HEK293 (cell line): ENCODE measurements around the gene ZNF521.
A peak's percentile ranks its signal among the peaks of the same experiment; 100 is the strongest.

ENCODE experiments used
- GFI1B ChIP-seq: fragments of 450-650 bp; formaldehyde crosslinking; IDR thresholded peaks from 2 replicates; pipeline ENCODE4 v1.5.1; 2016; ENCODE audit warnings: missing biosample characterization, missing genetic modification characterization
- HOXA7 ChIP-seq: sonication (generic); formaldehyde crosslinking; IDR thresholded peaks from 2 replicates; pipeline ENCODE4 v1.8.1; 2022; ENCODE audit warnings: missing genetic modification reagents, borderline replicate concordance
- IKZF3 ChIP-seq: fragments of 450-650 bp; IDR thresholded peaks from 2 replicates; pipeline ENCODE4 v1.5.0; 2018; ENCODE audit warnings: missing biosample characterization, mild to moderate bottlenecking, missing genetic modification characterization, moderate library complexity
- KLF16 ChIP-seq: fragments of 450-650 bp; formaldehyde crosslinking; IDR thresholded peaks from 2 replicates; pipeline ENCODE4 v1.5.1; 2017; ENCODE audit warnings: missing biosample characterization, missing genetic modification characterization
- OVOL3 ChIP-seq: fragments of 450-650 bp; formaldehyde crosslinking; IDR thresholded peaks from 2 replicates; pipeline ENCODE4 v1.5.1; 2016; ENCODE audit warnings: missing biosample characterization, missing genetic modification characterization
- RBAK ChIP-seq: fragments of 450-650 bp; formaldehyde crosslinking; IDR thresholded peaks from 2 replicates; pipeline ENCODE4 v1.5.1; 2016; ENCODE audit warnings: missing biosample characterization, missing genetic modification characterization
- SETDB1 ChIP-seq: IDR thresholded peaks from one replicate; pipeline ENCODE4 v1.6.1; 2017; ENCODE audit warnings: mild to moderate bottlenecking, low read length, moderate library complexity, mixed read lengths; ENCODE audit not compliant: insufficient read length
- ZBTB20 ChIP-seq: fragments of 450-650 bp; formaldehyde crosslinking; IDR thresholded peaks from 2 replicates; pipeline ENCODE4 v1.5.1; 2016; ENCODE audit warnings: missing biosample characterization, missing genetic modification characterization
- ZNF311 ChIP-seq: fragments of 450-650 bp; formaldehyde crosslinking; IDR thresholded peaks from 2 replicates; pipeline ENCODE4 v1.5.1; 2017; ENCODE audit warnings: missing biosample characterization, missing genetic modification characterization, borderline replicate concordance
- ZNF324 ChIP-seq: fragments of 450-650 bp; formaldehyde crosslinking; IDR thresholded peaks from 2 replicates; pipeline ENCODE4 v1.5.1; 2016; ENCODE audit warnings: missing biosample characterization, missing genetic modification characterization
- ZNF335 ChIP-seq: fragments of 450-650 bp; formaldehyde crosslinking; conservative IDR thresholded peaks from 2 replicates; pipeline ENCODE4 v1.5.1; 2016; ENCODE audit warnings: missing biosample characterization, missing genetic modification characterization
- ZNF501 ChIP-seq: fragments of 450-650 bp; formaldehyde crosslinking; IDR thresholded peaks from 2 replicates; pipeline ENCODE4 v1.5.1; 2016; ENCODE audit warnings: missing biosample characterization, missing genetic modification characterization
- ZNF561 ChIP-seq: fragments of 450-650 bp; IDR thresholded peaks from 2 replicates; pipeline ENCODE4 v1.5.1; 2018; ENCODE audit warnings: missing biosample characterization, missing genetic modification characterization, borderline replicate concordance
- ZNF600 ChIP-seq: fragments of 450-650 bp; formaldehyde crosslinking; IDR thresholded peaks from 2 replicates; pipeline ENCODE4 v1.5.1; 2016; ENCODE audit warnings: missing biosample characterization, missing genetic modification characterization
- ZNF660 ChIP-seq: fragments of 450-650 bp; IDR thresholded peaks from 2 replicates; pipeline ENCODE4 v1.5.1; 2018; ENCODE audit warnings: missing biosample characterization, mild to moderate bottlenecking, missing genetic modification characterization
- ZNF701 ChIP-seq: fragments of 450-650 bp; formaldehyde crosslinking; IDR thresholded peaks from 2 replicates; pipeline ENCODE4 v1.5.1; 2016; ENCODE audit warnings: missing biosample characterization, missing genetic modification characterization
- ZNF843 ChIP-seq: fragments of 450-650 bp; formaldehyde crosslinking; IDR thresholded peaks from 2 replicates; pipeline ENCODE4 v1.5.1; 2016; ENCODE audit warnings: missing biosample characterization, missing genetic modification characterization
- ZSCAN30 ChIP-seq: fragments of 450-650 bp; IDR thresholded peaks from 2 replicates; pipeline ENCODE4 v1.5.1; 2018; ENCODE audit warnings: missing biosample characterization, mild to moderate bottlenecking, missing genetic modification characterization, moderate library complexity
- ZXDB ChIP-seq: fragments of 450-650 bp; formaldehyde crosslinking; IDR thresholded peaks from 2 replicates; pipeline ENCODE4 v1.5.1; 2016; ENCODE audit warnings: missing biosample characterization, missing genetic modification characterization
- TF ChIP-seq, protein P1 (sequence below): fragments of 450-650 bp; formaldehyde crosslinking; IDR thresholded peaks from 2 replicates; pipeline ENCODE4 v1.5.1; 2017; ENCODE audit warnings: missing biosample characterization, missing genetic modification characterization
- TF ChIP-seq, protein P2 (sequence below): fragments of 450-650 bp; formaldehyde crosslinking; IDR thresholded peaks from 2 replicates; pipeline ENCODE4 v1.5.1; 2016; ENCODE audit warnings: missing biosample characterization, missing genetic modification characterization
- TF ChIP-seq, protein P3 (sequence below): fragments of 450-650 bp; IDR thresholded peaks from 2 replicates; pipeline ENCODE4 v1.5.1; 2018; ENCODE audit warnings: missing biosample characterization, missing genetic modification characterization
- TF ChIP-seq, protein P4 (sequence below): fragments of 450-650 bp; formaldehyde crosslinking; IDR thresholded peaks from 2 replicates; pipeline ENCODE4 v1.5.1; 2016; ENCODE audit warnings: missing biosample characterization, missing genetic modification characterization
- TF ChIP-seq, protein P5 (sequence below): fragments of 450-650 bp; IDR thresholded peaks from 2 replicates; pipeline ENCODE4 v1.5.1; 2018; ENCODE audit warnings: missing biosample characterization, mild to moderate bottlenecking, missing genetic modification characterization
- TF ChIP-seq, protein P6 (sequence below): fragments of 450-650 bp; formaldehyde crosslinking; IDR thresholded peaks from 2 replicates; pipeline ENCODE4 v1.5.1; 2016; ENCODE audit warnings: missing biosample characterization, missing genetic modification characterization

The ZNF521 gene

DNA sequence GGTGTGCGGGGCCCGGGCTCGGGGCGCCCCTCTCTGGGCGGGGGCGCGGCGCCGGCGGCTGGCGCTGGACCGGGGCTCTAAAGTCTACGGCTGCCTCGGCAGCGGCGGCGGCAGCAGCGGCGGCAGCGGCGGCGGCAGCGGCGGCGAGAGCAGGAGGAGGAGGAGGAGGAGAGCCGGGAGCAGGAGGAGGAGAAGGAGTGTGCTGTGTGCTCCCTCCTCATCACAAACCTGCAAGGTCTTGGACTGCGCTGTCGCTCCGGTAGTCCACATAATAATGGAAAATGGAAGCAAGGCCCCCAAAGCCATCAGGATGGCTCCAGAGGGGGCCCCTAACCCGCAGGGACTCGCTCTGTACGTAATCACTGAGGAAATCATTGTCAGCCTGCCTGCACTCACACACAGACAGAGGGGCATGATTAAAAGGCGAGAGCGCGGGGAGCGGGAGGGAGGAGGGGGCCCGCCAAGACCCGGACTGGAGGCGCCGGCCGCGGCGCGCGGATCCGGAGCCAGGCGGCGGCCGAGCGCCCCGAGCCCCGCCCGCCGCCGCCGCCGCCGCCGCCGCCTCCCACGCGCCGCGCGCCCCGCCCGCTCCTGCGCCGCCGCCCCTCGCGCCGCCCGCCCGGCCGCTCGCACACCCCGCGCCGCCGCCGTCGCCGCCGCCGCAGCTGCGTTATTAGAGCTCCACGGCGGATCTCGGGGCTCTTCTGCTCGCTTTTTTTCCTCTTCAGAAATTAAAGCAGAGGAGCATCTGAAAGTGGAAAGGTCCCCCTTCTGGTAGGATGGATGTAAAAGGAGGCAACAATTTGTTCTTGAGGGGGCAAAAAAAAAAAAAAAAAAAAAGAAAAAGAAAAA, at the start of gene ZNF521 (continued):
- TF ChIP-seq, protein P1, sequence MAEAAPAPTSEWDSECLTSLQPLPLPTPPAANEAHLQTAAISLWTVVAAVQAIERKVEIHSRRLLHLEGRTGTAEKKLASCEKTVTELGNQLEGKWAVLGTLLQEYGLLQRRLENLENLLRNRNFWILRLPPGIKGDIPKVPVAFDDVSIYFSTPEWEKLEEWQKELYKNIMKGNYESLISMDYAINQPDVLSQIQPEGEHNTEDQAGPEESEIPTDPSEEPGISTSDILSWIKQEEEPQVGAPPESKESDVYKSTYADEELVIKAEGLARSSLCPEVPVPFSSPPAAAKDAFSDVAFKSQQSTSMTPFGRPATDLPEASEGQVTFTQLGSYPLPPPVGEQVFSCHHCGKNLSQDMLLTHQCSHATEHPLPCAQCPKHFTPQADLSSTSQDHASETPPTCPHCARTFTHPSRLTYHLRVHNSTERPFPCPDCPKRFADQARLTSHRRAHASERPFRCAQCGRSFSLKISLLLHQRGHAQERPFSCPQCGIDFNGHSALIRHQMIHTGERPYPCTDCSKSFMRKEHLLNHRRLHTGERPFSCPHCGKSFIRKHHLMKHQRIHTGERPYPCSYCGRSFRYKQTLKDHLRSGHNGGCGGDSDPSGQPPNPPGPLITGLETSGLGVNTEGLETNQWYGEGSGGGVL, result peak; percentile 68; the same call in 1 of the 2 replicates
- TF ChIP-seq IKZF3 (tag by site-specific recombination) (peak; percentile 87; the same call in 1 of the 2 replicates), KLF16 (tag by site-specific recombination) (0 out of 2 replicates have a peak, but pooled peaks have one; percentile 25), RBAK (tag by site-specific recombination) (no peak), ZNF660 (tag by site-specific recombination) (peak; percentile 66; the same call in 1 of the 2 replicates), ZNF501 (0 out of 2 replicates have a peak, but pooled peaks have one; percentile 37), HOXA7 (CRISPR knock-in tag) (no peak), SETDB1 (no peak), ZNF324 (tag by site-specific recombination) (0 out of 2 replicates have a peak, but pooled peaks have one; percentile 30), ZNF600 (peak; percentile 75), ZNF843 (peak; percentile 56; the same call in 1 of the 2 replicates), ZSCAN30 (tag by site-specific recombination) (peak; percentile 83), ZXDB (tag by site-specific recombination) (peak; percentile 82; the same call in 1 of the 2 replicates), OVOL3 (tag by site-specific recombination) (no peak), GFI1B (tag by site-specific recombination) (0 out of 2 replicates have a peak, but pooled peaks have one; percentile 17), ZNF335 (tag by site-specific recombination) (peak; percentile 91), ZNF561 (no peak), ZNF311 (no peak), ZBTB20 (peak; percentile 92), ZNF701 (tag by site-specific recombination) (no peak)
- TF ChIP-seq, protein P2, sequence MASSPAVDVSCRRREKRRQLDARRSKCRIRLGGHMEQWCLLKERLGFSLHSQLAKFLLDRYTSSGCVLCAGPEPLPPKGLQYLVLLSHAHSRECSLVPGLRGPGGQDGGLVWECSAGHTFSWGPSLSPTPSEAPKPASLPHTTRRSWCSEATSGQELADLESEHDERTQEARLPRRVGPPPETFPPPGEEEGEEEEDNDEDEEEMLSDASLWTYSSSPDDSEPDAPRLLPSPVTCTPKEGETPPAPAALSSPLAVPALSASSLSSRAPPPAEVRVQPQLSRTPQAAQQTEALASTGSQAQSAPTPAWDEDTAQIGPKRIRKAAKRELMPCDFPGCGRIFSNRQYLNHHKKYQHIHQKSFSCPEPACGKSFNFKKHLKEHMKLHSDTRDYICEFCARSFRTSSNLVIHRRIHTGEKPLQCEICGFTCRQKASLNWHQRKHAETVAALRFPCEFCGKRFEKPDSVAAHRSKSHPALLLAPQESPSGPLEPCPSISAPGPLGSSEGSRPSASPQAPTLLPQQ (tag by site-specific recombination), result peak; percentile 76
- TF ChIP-seq, protein P3, sequence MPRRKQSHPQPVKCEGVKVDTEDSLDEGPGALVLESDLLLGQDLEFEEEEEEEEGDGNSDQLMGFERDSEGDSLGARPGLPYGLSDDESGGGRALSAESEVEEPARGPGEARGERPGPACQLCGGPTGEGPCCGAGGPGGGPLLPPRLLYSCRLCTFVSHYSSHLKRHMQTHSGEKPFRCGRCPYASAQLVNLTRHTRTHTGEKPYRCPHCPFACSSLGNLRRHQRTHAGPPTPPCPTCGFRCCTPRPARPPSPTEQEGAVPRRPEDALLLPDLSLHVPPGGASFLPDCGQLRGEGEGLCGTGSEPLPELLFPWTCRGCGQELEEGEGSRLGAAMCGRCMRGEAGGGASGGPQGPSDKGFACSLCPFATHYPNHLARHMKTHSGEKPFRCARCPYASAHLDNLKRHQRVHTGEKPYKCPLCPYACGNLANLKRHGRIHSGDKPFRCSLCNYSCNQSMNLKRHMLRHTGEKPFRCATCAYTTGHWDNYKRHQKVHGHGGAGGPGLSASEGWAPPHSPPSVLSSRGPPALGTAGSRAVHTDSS, result peak; percentile 88
- TF ChIP-seq, protein P4, sequence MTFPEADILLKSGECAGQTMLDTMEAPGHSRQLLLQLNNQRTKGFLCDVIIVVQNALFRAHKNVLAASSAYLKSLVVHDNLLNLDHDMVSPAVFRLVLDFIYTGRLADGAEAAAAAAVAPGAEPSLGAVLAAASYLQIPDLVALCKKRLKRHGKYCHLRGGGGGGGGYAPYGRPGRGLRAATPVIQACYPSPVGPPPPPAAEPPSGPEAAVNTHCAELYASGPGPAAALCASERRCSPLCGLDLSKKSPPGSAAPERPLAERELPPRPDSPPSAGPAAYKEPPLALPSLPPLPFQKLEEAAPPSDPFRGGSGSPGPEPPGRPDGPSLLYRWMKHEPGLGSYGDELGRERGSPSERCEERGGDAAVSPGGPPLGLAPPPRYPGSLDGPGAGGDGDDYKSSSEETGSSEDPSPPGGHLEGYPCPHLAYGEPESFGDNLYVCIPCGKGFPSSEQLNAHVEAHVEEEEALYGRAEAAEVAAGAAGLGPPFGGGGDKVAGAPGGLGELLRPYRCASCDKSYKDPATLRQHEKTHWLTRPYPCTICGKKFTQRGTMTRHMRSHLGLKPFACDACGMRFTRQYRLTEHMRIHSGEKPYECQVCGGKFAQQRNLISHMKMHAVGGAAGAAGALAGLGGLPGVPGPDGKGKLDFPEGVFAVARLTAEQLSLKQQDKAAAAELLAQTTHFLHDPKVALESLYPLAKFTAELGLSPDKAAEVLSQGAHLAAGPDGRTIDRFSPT (tag by site-specific recombination), result no peak
- TF ChIP-seq, protein P5, sequence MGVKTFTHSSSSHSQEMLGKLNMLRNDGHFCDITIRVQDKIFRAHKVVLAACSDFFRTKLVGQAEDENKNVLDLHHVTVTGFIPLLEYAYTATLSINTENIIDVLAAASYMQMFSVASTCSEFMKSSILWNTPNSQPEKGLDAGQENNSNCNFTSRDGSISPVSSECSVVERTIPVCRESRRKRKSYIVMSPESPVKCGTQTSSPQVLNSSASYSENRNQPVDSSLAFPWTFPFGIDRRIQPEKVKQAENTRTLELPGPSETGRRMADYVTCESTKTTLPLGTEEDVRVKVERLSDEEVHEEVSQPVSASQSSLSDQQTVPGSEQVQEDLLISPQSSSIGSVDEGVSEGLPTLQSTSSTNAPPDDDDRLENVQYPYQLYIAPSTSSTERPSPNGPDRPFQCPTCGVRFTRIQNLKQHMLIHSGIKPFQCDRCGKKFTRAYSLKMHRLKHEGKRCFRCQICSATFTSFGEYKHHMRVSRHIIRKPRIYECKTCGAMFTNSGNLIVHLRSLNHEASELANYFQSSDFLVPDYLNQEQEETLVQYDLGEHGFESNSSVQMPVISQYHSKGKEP (tag by site-specific recombination), result no peak
- TF ChIP-seq, protein P6, sequence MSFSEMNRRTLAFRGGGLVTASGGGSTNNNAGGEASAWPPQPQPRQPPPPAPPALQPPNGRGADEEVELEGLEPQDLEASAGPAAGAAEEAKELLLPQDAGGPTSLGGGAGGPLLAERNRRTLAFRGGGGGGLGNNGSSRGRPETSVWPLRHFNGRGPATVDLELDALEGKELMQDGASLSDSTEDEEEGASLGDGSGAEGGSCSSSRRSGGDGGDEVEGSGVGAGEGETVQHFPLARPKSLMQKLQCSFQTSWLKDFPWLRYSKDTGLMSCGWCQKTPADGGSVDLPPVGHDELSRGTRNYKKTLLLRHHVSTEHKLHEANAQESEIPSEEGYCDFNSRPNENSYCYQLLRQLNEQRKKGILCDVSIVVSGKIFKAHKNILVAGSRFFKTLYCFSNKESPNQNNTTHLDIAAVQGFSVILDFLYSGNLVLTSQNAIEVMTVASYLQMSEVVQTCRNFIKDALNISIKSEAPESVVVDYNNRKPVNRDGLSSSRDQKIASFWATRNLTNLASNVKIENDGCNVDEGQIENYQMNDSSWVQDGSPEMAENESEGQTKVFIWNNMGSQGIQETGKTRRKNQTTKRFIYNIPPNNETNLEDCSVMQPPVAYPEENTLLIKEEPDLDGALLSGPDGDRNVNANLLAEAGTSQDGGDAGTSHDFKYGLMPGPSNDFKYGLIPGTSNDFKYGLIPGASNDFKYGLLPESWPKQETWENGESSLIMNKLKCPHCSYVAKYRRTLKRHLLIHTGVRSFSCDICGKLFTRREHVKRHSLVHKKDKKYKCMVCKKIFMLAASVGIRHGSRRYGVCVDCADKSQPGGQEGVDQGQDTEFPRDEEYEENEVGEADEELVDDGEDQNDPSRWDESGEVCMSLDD (tag by site-specific recombination), result peak; percentile 49; the same call in 1 of the 2 replicates
